Gastrocnemius medialis (tissue), 4 donors: ENCODE measurements around the gene MAP3K19. TPM values are rescaled to one million over a fixed set of nuclear protein-coding genes. Genes with fewer than 3 reads are reported as not detected.

Experiments used
- ATAC-seq, 2 donors: fragments of 150-250 bp; one replicate each; pipeline ENCODE4 v1.9.1; 2016
- DNase-seq, 2 donors: peaks; one replicate each; pipeline ENCODE4 v3.0.0-alpha.2; 2019
- H3K27ac ChIP-seq, 4 donors: fragments of 200-600 bp; sonication (generic); 1 replicate in 1 of 4; 2 replicates in 3 of 4; pipeline ENCODE4 v1.5.1; 2016 to 2018; ENCODE audit warnings: mild to moderate bottlenecking in 2 of 4, moderate library complexity in 1 of 4
- H3K27me3 ChIP-seq, 3 donors: fragments of 200-600 bp; sonication (generic) in 2 of 3; 1 replicate in 1 of 3; 2 replicates in 2 of 3; pipeline versions ENCODE4 v1.5.1 to v1.6.0; 2016 to 2019; ENCODE audit warnings: mild to moderate bottlenecking in 1 of 3, moderate library complexity in 1 of 3
- H3K36me3 ChIP-seq, 2 donors: fragments of 200-600 bp; sonication (generic) in 1 of 2; one replicate each; pipeline ENCODE4 v1.5.1; 2017 to 2018
- H3K4me1 ChIP-seq, 2 donors: fragments of 200-600 bp; sonication (generic) in 1 of 2; one replicate each; pipeline ENCODE4 v1.5.1; 2016 to 2017; ENCODE audit warnings: mild to moderate bottlenecking in 2 of 2
- H3K4me3 ChIP-seq, 4 donors: fragments of 200-600 bp; sonication (generic) in 3 of 4; 1 replicate in 1 of 4; 2 replicates in 3 of 4; pipeline ENCODE4 v1.5.1; 2016 to 2019; ENCODE audit warnings: mild to moderate bottlenecking in 2 of 4
- H3K9me3 ChIP-seq, 3 donors: fragments of 200-600 bp; sonication (generic) in 2 of 3; 1 replicate in 1 of 3; 2 replicates in 2 of 3; pipeline ENCODE4 v1.5.1; 2016 to 2019
- POLR2A ChIP-seq, 2 donors: fragments of 450-650 bp; IDR thresholded peaks; one replicate each; pipeline ENCODE4 v1.6.1; 2017; ENCODE audit warnings: antibody characterized with exemption in 2 of 2, mild to moderate bottlenecking in 2 of 2, moderate library complexity in 2 of 2
- in situ Hi-C, 4 donors: fragments of 200-750 bp; cut with MboI; loops; one replicate each; pipeline versions ENCODE4 v1.15.0 to v1.8.0; 2017; ENCODE audit warnings: low sequenced_read_pairs in 4 of 4
- intact Hi-C: fragments of 100-400 bp; cut with DNase I; formaldehyde crosslinking; loops from one replicate; pipeline ENCODE4 v1.15.1; 2023; ENCODE audit warnings: low total_unique reads
- total RNA-seq, 4 donors: library from RNA; depleted of rRNA; stranded (reverse); fragments of >200 nt; gene quantifications; one replicate each; pipeline versions ENCODE4 v1.1.0 to v1.2.3, GENCODE V29; 2016
- TF ChIP-seq, protein P1 (sequence below), 5 experiments: fragments of 450-650 bp in 3 of 5; fragments of 200-600 bp in 2 of 5; sonication (generic) in 2 of 5; IDR thresholded peaks in 4 of 5; conservative IDR thresholded peaks in 1 of 5; 1 replicate in 4 of 5; 2 replicates in 1 of 5; pipeline ENCODE4 v1.5.1; 2016 to 2019; ENCODE audit warnings: antibody characterized with exemption in 5 of 5, mild to moderate bottlenecking in 3 of 5, moderate library complexity in 3 of 5

The MAP3K19 gene
- total RNA-seq, 4 donors from 2014 or later, result not detected

DNA sequence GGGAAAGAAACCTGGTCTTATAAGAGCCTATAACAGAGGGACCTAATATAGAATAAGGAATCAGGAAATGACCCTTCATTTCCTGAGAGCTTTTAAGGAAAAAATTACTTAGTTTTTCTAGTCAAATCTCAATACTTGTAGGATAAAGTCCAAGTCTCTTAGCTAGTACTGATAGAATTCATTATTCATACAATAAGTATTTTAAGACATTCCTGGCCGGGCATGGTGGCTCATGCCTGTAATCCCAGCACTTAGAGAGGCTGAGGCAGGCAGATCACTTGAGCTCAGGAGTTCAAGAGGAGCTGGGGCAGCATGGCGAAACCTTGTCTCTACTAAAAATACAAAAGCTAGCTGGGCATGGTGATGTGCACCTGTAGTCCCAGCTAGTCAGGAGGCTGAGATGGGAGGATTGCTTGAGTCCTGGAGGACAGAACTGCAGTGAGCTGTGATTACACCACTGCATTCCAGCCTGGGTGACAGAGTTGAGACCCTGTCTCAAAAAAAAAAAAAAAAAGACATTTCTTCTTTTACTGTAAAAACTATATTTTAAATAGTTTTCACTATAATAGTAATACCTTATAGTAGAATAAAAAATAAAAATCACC lies 8.0 kb upstream of the MAP3K19 start:
- Histone ChIP-seq H3K4me3 (no peak overlapping the region), H3K27me3 (no peaks in the 10 kb centered on the region), H3K27ac (no peak overlapping the region), H3K4me1 (peaks cover 28 to 33% of the 10 kb centered on the region in 2 donors), H3K36me3 (no peaks in the 10 kb centered on the region), H3K9me3 (no peaks in the 10 kb centered on the region)
- DNase-seq (no peak), ATAC-seq (no peak)
- intact Hi-C loops (no loop called here), in situ Hi-C loops (loop anchor here in 1 of 4 donors (10.0 kb wide), 1 partner anchor 140 kb away; the partner anchor contains the start of gene CCNT2)
- TF ChIP-seq, protein P1, sequence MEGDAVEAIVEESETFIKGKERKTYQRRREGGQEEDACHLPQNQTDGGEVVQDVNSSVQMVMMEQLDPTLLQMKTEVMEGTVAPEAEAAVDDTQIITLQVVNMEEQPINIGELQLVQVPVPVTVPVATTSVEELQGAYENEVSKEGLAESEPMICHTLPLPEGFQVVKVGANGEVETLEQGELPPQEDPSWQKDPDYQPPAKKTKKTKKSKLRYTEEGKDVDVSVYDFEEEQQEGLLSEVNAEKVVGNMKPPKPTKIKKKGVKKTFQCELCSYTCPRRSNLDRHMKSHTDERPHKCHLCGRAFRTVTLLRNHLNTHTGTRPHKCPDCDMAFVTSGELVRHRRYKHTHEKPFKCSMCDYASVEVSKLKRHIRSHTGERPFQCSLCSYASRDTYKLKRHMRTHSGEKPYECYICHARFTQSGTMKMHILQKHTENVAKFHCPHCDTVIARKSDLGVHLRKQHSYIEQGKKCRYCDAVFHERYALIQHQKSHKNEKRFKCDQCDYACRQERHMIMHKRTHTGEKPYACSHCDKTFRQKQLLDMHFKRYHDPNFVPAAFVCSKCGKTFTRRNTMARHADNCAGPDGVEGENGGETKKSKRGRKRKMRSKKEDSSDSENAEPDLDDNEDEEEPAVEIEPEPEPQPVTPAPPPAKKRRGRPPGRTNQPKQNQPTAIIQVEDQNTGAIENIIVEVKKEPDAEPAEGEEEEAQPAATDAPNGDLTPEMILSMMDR (IDR thresholded peaks at IDR 0.05 in 4 of 5, conservative IDR thresholded peaks at IDR 0.05 in 1 of 5), result no peak
- no peak for TF ChIP-seq POLR2A (IDR thresholded peaks at IDR 0.05)

DNA sequence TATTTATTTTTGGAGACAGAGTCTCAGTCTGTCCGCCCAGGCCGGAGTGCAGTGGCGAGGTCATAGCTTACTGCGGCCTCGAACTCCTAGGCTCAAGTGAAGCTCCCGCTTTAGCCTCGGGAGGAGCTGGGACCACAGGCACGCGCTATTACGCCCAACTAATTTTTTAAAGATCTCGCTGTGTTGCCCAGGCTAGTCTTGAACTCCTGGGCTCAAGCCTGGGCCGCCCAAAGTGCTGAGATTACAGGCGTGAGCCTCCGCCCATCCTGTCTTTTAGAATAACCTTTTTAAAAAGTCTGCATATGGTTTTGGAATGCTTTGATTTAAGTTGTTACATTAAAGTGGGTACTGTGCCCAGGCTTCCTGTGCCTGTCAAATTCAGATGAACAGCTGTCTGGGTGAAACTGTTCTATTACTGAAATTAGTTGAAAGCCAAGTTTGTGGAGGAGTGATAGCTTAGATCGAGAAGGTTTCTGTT lies 5.8 kb upstream of the MAP3K19 start:
- Histone ChIP-seq H3K9me3 (no peaks in the 10 kb centered on the region), H3K4me3 (peak overlapping the region; percentile 84 to 92 (median 88)), H3K27ac (peak overlapping the region; percentile 93 to 98 (median 95)), H3K36me3 (no peaks in the 10 kb centered on the region), H3K4me1 (peaks cover 28 to 29% of the 10 kb centered on the region in 2 donors), H3K27me3 (no peaks in the 10 kb centered on the region)
- no peak for DNase-seq
- TF ChIP-seq, protein P1 (IDR thresholded peaks at IDR 0.05 in 4 of 5, conservative IDR thresholded peaks at IDR 0.05 in 1 of 5), result no peak
- ATAC-seq, result peak; percentile 18 to 28
- intact Hi-C loops (loop anchor here (5.0 kb wide), 2 partner anchors 136 to 689 kb away; partner anchors contain the start of genes CCNT2 and UBXN4), in situ Hi-C loops (loop anchor here in 1 of 4 donors (10.0 kb wide), 1 partner anchor 138 kb away; the partner anchor contains the start of gene CCNT2)

DNA sequence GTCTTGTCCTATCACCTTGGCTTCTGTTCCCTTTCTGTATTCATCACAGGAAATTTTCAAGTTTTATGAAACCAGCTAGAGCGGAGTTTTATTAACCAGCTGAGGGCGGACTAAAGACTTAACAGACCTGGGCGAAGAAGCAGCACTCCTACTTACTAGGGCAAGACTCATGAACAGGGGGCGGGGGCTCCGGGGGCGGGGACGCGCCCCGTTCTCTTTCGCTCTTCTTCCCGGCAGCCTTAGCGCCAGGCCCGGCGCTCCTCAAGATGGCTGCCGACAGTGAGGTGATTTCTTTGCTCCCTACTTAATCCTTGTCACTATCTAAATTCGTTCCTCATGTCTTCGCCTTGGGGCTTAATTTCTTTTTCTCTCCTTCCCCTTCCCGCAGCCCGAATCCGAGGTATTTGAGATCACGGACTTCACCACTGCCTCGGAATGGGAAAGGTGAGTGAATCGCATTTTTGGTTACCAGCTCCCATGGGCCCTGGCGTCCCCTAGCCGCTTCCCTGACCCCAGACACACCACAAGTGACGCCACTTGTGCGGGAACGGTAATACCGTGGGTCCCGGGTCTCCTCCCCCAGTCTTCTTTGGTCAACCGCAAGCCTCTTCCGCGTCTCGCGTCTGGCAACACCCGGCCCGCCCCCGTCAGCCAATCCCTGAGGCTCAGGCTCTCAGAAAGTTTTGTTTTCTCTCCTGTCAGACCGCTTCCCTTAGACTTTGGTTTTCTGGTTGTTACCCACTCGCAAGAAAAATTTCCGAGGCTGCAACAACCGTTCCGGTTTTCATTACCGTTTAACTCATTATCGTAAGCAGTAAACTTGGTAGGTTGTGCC lies 5.0 kb upstream of the MAP3K19 start, which contains the start of gene RAB3GAP1:
Gene RAB3GAP1, plus strand, starts transcription at position 251 of the 835 bp plus-strand sequence. Its CDS starts 16 bp downstream, at position 267.
- Histone ChIP-seq H3K4me3 (peak within 1 kb of the TSS; percentile 84 to 92 (median 88)), H3K27ac (peak within 1 kb of the TSS; percentile 93 to 98 (median 95)), H3K4me1 (peaks cover 28 to 29% of the 10 kb centered on the region in 2 donors), H3K27me3 (no peaks in the 10 kb centered on the region), H3K36me3 (no peaks in the 10 kb centered on the region), H3K9me3 (no peaks in the 10 kb centered on the region)
- ATAC-seq (peak; percentile 89 to 91), DNase-seq (peak; percentile 53 to 67)
- TF ChIP-seq, protein P1 (IDR thresholded peaks at IDR 0.05 in 4 of 5, conservative IDR thresholded peaks at IDR 0.05 in 1 of 5), result no peak
- peak; percentile 45 to 48 for TF ChIP-seq POLR2A (IDR thresholded peaks at IDR 0.05)
- in situ Hi-C loops, result loop anchor here in 1 of 4 donors (10.0 kb wide), 1 partner anchor 137 kb away; the partner anchor contains the start of gene CCNT2
- intact Hi-C loops, result loop anchor here (5.0 kb wide), 2 partner anchors 135 to 690 kb away; partner anchors contain the start of genes CCNT2 and UBXN4

DNA sequence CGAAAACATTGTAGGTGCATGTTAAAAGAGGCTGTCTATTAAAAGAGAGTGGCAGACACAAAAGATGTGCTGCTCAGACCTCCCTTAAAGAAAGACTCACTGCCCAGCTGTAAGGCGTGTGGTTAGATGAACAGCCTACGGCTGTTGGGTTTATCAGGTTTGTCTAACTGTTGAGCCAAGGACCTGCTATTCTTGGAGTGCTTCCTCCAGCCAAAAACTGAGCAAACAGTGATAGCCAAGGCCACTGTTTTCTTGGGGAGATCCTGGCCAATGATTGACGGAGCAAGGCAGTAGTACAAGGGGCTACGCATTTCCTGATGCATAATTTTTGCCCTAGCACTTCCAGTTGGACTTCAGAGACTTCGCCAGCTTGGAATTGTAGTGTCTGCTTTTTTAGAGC lies 3.4 kb upstream of the MAP3K19 start:
- Histone ChIP-seq H3K9me3 (no peaks in the 10 kb centered on the region), H3K27me3 (no peaks in the 10 kb centered on the region), H3K4me1 (peaks cover 26 to 28% of the 10 kb centered on the region in 2 donors), H3K36me3 (no peaks in the 10 kb centered on the region), H3K4me3 (no peak overlapping the region), H3K27ac (peak overlapping the region in 3 of 4 donors; percentile 2 to 12 (median 10))
- in situ Hi-C loops, result loop anchor here in 1 of 4 donors (10.0 kb wide), 1 partner anchor 136 kb away; the partner anchor contains the start of gene CCNT2
- DNase-seq (no peak), ATAC-seq (no peak)
- no peak for TF ChIP-seq POLR2A (IDR thresholded peaks at IDR 0.05)
- TF ChIP-seq, protein P1 (IDR thresholded peaks at IDR 0.05 in 4 of 5, conservative IDR thresholded peaks at IDR 0.05 in 1 of 5), result no peak
- intact Hi-C loops, result loop anchor here (5.0 kb wide), 2 partner anchors 133 to 692 kb away; partner anchors contain the start of genes CCNT2 and UBXN4
